ENCODE data around the gene CENPX. TPM values are rescaled to one million over a fixed set of nuclear protein-coding genes. Genes with fewer than 3 reads are reported as not detected.

CENPX gene
- total and polyA plus RNA-seq, 7 donors: 78.4 to 273 (median 164) TPM

- DNase-seq: no peak
- Histone ChIP-seq H3K27me3 (no peaks in the 10 kb centered on the region), H3K27ac (no peak overlapping the region), H3K4me1 (peaks cover 3 to 49% (median 41%) of the 10 kb centered on the region in 4 donors), H3K36me3 (peaks cover 0 to 6% (median 0%) of the 10 kb centered on the region in 4 donors), H3K9me3 (no peaks in the 10 kb centered on the region), H3K4me3 (no peak overlapping the region)
- TF ChIP-seq EP300 (IDR thresholded peaks at IDR 0.05): no peak
- no peak for TF ChIP-seq POLR2A (IDR thresholded peaks at IDR 0.05)
- no peak for TF ChIP-seq CTCF (IDR thresholded peaks at IDR 0.05)
- no peak for TF ChIP-seq POLR2AphosphoS5 (IDR thresholded peaks at IDR 0.05)
- intact Hi-C loops (cut with DNase I): no loop called here
- 93 to 95% methylated on average over 39 of the region's 39 CpGs for WGBS, 2 donors
Measured at GRCh38 chr17:82010575-82011525, 11.8 kb downstream of the CENPX start.

- TF ChIP-seq CTCF (IDR thresholded peaks at IDR 0.05) (no peak), EP300 (IDR thresholded peaks at IDR 0.05) (no peak), POLR2A (IDR thresholded peaks at IDR 0.05) (no peak), POLR2AphosphoS5 (IDR thresholded peaks at IDR 0.05) (no peak)
- intact Hi-C loops (cut with DNase I): no loop called here
- Histone ChIP-seq H3K4me1 (peaks cover 3 to 61% (median 53%) of the 10 kb centered on the region in 4 donors), H3K9me3 (no peaks in the 10 kb centered on the region), H3K4me3 (no peak overlapping the region), H3K36me3 (peaks cover 0 to 6% (median 0%) of the 10 kb centered on the region in 4 donors), H3K27me3 (no peaks in the 10 kb centered on the region), H3K27ac (no peak overlapping the region)
- WGBS, 2 donors: 84 to 92% methylated on average over 15 of the region's 15 CpGs
- no peak for DNase-seq
Measured at GRCh38 chr17:82009413-82009812, 13.3 kb downstream of the CENPX start.

- intact Hi-C loops (cut with DNase I): no loop called here
- Histone ChIP-seq H3K36me3 (peaks cover 0 to 6% (median 0%) of the 10 kb centered on the region in 4 donors), H3K4me1 (peaks cover 3 to 61% (median 54%) of the 10 kb centered on the region in 4 donors), H3K27me3 (no peaks in the 10 kb centered on the region), H3K4me3 (no peak overlapping the region), H3K27ac (no peak overlapping the region), H3K9me3 (no peaks in the 10 kb centered on the region)
- WGBS, 2 donors: 93% methylated on average over 28 of the region's 28 CpGs
- no peak for DNase-seq
- no peak for TF ChIP-seq POLR2A (IDR thresholded peaks at IDR 0.05)
- TF ChIP-seq CTCF (IDR thresholded peaks at IDR 0.05): no peak
Measured at GRCh38 chr17:82008941-82009405, 13.7 kb downstream of the CENPX start.

GRCh38 chr17:82008258-82008940, 14.3 kb downstream of the CENPX start:
- Histone ChIP-seq H3K4me3 (no peak overlapping the region), H3K27me3 (no peaks in the 10 kb centered on the region), H3K36me3 (peaks cover 0 to 6% (median 0%) of the 10 kb centered on the region in 4 donors), H3K9me3 (no peaks in the 10 kb centered on the region), H3K4me1 (peaks cover 3 to 61% (median 54%) of the 10 kb centered on the region in 4 donors), H3K27ac (no peak overlapping the region)
- no peak for TF ChIP-seq CTCF (IDR thresholded peaks at IDR 0.05)
- TF ChIP-seq POLR2A (IDR thresholded peaks at IDR 0.05): no peak
- no peak for TF ChIP-seq POLR2AphosphoS5 (IDR thresholded peaks at IDR 0.05)
- no peak for TF ChIP-seq EP300 (IDR thresholded peaks at IDR 0.05)
- intact Hi-C loops (cut with DNase I): no loop called here
- DNase-seq: no peak
- 93% methylated on average over 26 of the region's 26 CpGs for WGBS, 2 donors
